ENCODE results near the gene TYW1.
"Not testable (repeated sequence)": the region's sequence is repeated elsewhere in the genome, so short reads cannot be mapped to it uniquely, and the experiment has no call there.

The TYW1 gene

DNA sequence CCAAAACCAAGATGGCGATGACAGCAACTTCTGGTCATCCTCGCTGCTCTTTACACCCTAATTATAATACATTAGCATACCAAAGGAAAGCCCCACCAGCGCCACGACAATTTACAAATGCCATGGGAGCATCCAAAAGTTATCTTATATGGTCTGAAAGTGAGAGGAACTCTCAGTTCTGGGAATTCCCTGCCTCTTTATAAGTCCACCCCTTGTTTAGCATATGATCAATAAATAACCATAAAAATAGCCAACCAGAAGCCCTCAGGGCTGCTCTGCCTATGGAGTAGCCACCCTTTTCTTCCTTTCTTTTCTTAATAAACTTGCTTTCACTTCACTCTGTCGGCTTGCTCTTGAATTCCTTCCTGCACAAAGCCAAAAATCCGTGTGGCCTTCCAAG, 262.7 kb downstream of the TYW1 start:
- DNase-seq = not testable (repeated sequence)

DNA sequence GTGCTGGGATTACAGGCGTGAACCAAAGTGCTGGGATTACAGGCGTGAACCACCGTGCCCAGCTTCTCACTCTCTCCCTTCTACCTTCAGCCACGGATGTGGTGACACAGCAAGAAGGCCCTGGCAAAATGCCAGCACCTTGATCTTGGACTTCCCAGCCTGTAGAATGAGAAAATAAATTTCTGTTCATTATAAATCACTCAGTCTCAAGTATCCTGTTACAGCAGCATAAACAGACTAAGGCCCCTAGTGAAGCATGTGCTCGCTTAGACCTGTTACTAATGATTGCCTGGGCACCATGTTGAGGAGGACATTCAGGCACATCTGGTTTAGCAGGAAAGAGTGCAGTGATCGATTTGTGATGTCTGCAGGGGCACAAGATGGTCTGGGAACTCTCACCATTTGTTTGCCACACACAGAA, 263.5 kb downstream of the TYW1 start:
- peak; percentile 3 for DNase-seq

DNA sequence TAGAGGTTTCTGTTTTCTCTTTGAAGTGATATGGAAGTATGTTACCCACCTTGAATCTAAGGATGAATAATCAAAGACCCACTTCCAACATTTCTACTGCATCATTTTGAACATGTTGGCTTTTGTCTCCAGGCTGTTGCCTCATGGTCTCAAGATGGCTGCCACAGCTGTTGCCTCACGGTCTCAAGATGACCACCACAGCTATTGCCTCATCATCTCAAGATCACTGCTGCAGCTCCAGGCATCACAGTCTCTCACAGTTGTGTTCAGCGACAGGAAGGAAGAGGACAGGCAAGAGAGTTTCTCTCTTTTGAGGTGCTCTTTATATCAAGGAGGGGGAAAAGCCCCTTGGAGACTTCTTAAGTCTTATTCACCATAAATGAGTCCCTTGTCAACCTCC, 267.4 kb downstream of the TYW1 start:
- DNase-seq = not testable (repeated sequence)

DNA sequence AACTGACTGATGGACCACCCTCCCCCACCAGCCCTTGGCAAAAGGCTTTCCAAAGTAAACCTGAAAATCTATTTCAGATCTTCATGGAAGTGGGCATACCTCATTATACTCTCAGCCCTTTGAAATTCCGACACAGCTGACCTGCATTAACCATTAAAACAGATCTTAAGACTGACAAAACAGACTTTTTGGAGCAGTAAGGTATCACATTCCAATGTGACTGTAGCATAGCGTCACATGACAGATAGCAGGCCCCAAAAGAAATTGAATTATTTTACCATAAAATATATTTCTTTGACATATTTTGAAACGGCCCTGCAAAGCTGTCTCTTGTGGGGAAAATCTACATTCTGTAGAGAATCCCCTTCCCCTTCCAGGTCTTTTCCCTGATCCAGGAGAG, 269.4 kb downstream of the TYW1 start:
- DNase-seq = not testable (repeated sequence)

DNA sequence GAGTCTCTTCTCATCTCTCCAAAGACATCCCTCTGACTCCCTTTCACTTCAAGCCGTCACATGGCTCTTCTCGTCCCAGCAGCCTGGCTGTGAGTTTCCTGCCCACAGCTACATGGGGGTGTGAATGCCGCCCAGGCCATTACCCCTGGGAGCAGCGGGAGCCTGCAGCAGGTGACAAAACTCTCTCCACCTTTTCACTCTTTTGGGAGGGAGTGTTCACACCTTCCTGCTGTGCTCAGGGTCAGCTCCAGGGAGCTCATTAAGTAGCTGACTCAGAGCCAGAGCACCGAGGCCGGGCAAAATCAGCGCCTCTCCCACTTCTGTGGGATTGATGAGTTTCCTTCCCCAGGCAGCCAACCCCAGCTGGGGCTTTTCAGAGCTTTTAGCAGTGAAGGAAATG, 271.3 kb downstream of the TYW1 start:
- DNase-seq = no peak

DNA sequence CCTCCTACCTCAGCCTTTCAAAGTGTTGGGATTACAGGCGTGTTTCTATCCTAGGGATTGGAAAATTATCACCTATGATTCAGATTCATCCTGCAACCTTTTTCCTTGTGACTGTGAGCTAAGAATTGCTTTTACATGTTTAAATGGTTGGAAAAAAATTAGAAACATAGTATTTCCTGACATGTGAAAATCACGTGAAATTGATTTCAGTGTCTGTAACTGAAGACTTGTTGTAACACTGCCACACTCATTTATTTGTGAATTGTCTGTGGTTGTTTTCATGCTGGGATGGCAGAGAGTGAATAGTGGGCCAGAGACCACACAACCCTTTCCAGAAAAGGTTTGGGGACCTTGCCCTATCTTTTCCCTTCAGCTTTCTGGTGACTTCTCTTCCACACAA, 273.3 kb downstream of the TYW1 start:
- not testable (repeated sequence) for DNase-seq

Measured in activated naive CD4-positive, alpha-beta T cell treated with Interleukin-2 at 50 U/mL for 16 hours (primary cell).